KMS-11 (cell line): Measurements from ENCODE around the gene MYO18A.

ENCODE experiments used
- H2AFZ ChIP-seq: fragments of 200-600 bp; sonication (generic); 2 replicates; pipeline ENCODE4 v1.6.1; 2016; ENCODE audit warnings: antibody characterized with exemption, mixed run types, low read depth
- H3K27ac ChIP-seq: fragments of 200-600 bp; sonication (generic); 2 replicates; pipeline ENCODE4 v1.6.1; 2016; ENCODE audit warnings: mild to moderate bottlenecking, mixed run types
- H3K27me3 ChIP-seq: fragments of 200-600 bp; sonication (generic); 2 replicates; pipeline ENCODE4 v1.6.1; 2017; ENCODE audit warnings: mild to moderate bottlenecking, low read depth, mixed run types, moderate library complexity; ENCODE audit not compliant: insufficient read depth
- H3K36me3 ChIP-seq: fragments of 200-600 bp; sonication (generic); 2 replicates; pipeline ENCODE4 v1.6.1; 2017; ENCODE audit warnings: mild to moderate bottlenecking, mixed run types; ENCODE audit not compliant: insufficient read depth
- H3K4me1 ChIP-seq: fragments of 200-600 bp; sonication (generic); 2 replicates; pipeline ENCODE4 v1.6.1; 2016; ENCODE audit warnings: mild to moderate bottlenecking, low read depth, mixed run types; ENCODE audit not compliant: poor library complexity, severe bottlenecking
- H3K4me2 ChIP-seq: fragments of 200-600 bp; sonication (generic); 2 replicates; pipeline ENCODE4 v1.7.0; 2016; ENCODE audit warnings: mild to moderate bottlenecking, mixed run types
- H3K4me3 ChIP-seq: fragments of 200-600 bp; sonication (generic); IDR thresholded peaks from 2 replicates; pipeline ENCODE4 v1.6.1; 2017; ENCODE audit warnings: low read depth, low read length, mixed read lengths; ENCODE audit not compliant: insufficient read depth
- H3K79me2 ChIP-seq: fragments of 200-600 bp; sonication (generic); 2 replicates; pipeline ENCODE4 v1.6.1; 2016; ENCODE audit warnings: low read depth, mixed run types; ENCODE audit not compliant: insufficient read depth
- H3K9ac ChIP-seq: fragments of 200-600 bp; sonication (generic); 2 replicates; pipeline ENCODE4 v1.6.1; 2016; ENCODE audit warnings: mild to moderate bottlenecking, mixed run types
- H4K20me1 ChIP-seq: fragments of 200-600 bp; sonication (generic); 2 replicates; pipeline ENCODE4 v1.6.1; 2016; ENCODE audit warnings: mild to moderate bottlenecking, mixed run types; ENCODE audit not compliant: insufficient read depth
- CTCF ChIP-seq: fragments of 200-600 bp; sonication (generic); conservative IDR thresholded peaks from 2 replicates; pipeline ENCODE4 v1.6.1; 2017; ENCODE audit warnings: low read depth, mild to moderate bottlenecking, antibody characterized with exemption, low read length, moderate library complexity, mixed read lengths

MYO18A gene

DNA sequence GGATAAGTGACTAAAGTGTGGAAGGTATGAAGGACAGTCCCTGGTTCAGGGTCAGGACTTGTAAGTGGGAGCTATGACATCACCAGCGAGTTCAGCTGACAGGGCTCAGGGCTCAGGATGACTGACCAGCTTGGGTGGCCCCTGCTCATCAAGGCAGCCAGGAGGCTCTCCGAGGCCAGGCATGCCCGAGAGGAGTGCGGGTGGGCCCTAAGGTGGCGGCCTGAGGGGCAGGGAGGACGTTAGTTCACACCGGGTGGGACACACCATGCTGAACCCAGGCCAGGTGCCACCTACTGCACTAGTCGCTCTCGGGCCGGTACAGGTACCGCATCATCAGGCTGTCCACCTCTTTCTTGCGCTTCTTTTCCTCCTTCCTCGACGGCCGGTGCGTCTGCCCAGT, 100.8 kb downstream of the MYO18A start:
- no peak for TF ChIP-seq CTCF
- H3K4me1 ChIP-seq: no peaks in the 10 kb centered on the region
- H3K9ac ChIP-seq: no peak overlapping the region
- H3K36me3 ChIP-seq: no peaks in the 10 kb centered on the region
- H3K27ac ChIP-seq: no peak overlapping the region
- no peak overlapping the region for H2AFZ ChIP-seq
- no peaks in the 10 kb centered on the region for H3K79me2 ChIP-seq
- no peaks in the 10 kb centered on the region for H3K27me3 ChIP-seq
- no peak overlapping the region for H3K4me2 ChIP-seq
- H4K20me1 ChIP-seq: no peaks in the 10 kb centered on the region
- H3K4me3 ChIP-seq: no peak overlapping the region

- Histone ChIP-seq H2AFZ (no peak overlapping the region), H3K9ac (no peak overlapping the region), H3K4me2 (no peak overlapping the region), H3K27ac (no peak overlapping the region), H3K79me2 (no peaks in the 10 kb centered on the region), H3K27me3 (no peaks in the 10 kb centered on the region), H3K36me3 (no peaks in the 10 kb centered on the region), H3K4me3 (no peak overlapping the region), H3K4me1 (no peaks in the 10 kb centered on the region), H4K20me1 (no peaks in the 10 kb centered on the region)
- no peak for TF ChIP-seq CTCF
Observed at GRCh38 chr17:29078183-29079045, 101.8 kb downstream of the MYO18A start.

DNA sequence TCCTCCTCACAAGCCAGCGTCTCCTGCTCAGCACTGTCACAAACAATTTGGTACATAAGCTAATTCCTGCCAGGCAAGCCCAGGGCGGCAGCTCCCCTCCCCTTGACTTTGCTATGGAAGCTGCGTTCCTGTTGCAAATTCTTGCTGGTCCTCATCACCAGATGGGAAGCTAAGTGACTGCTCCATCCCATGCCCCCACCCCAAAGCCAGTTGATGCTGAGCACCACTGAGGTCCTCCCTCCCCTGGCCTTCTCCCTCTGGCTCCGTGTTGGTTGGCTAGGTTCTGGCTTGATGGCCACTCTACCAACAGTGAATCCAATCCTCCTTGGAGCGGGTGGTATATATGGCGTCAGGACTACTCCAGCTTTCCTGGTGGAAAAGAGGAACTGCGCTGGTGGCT, 102.9 kb downstream of the MYO18A start:
- Histone ChIP-seq H3K4me2 (no peak overlapping the region), H3K36me3 (no peaks in the 10 kb centered on the region)

DNA sequence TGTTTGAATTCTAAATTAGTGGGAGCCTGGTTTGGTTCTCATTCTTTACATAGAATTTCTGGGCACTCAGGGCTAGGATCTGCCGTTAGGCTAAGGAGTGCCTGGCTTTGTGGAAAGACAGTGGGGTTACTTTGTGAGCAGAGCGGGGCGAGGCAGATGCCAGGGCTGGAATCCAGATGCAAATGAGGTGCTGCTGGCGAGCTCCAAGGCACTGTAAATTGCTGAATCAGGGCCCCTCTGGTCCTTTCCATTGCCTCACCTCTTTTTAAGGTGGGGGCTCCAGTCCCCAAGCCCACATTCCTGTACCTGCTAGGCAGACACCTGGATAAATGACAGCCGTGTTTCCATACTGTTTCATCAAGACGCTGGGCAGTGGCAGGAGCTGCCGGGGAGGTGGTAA, 103.5 kb downstream of the MYO18A start:
- H3K36me3 ChIP-seq: no peaks in the 10 kb centered on the region
- H4K20me1 ChIP-seq: no peaks in the 10 kb centered on the region
- H3K79me2 ChIP-seq: no peaks in the 10 kb centered on the region
- H3K27me3 ChIP-seq: no peaks in the 10 kb centered on the region
- TF ChIP-seq CTCF: no peak
- H2AFZ ChIP-seq: no peak overlapping the region
- H3K4me1 ChIP-seq: no peaks in the 10 kb centered on the region
- no peak overlapping the region for H3K4me3 ChIP-seq
- no peak overlapping the region for H3K4me2 ChIP-seq
- H3K9ac ChIP-seq: no peak overlapping the region
- no peak overlapping the region for H3K27ac ChIP-seq

More for the DNA sequence above, 102.9 kb downstream of the MYO18A start:
- no peak overlapping the region for H3K9ac ChIP-seq
- no peaks in the 10 kb centered on the region for H3K4me1 ChIP-seq
- H3K27ac ChIP-seq: no peak overlapping the region
- no peaks in the 10 kb centered on the region for H3K27me3 ChIP-seq
- no peaks in the 10 kb centered on the region for H4K20me1 ChIP-seq
- TF ChIP-seq CTCF: no peak
- no peaks in the 10 kb centered on the region for H3K79me2 ChIP-seq
- no peak overlapping the region for H3K4me3 ChIP-seq
- no peak overlapping the region for H2AFZ ChIP-seq
